ENCODE results near the gene SORBS1. TPM values are rescaled to one million over a fixed set of nuclear protein-coding genes. Genes with fewer than 3 reads are reported as not detected.

Gene SORBS1
- total and polyA plus RNA-seq, 9 of the 15 experiments (the other 6 are each of a cell fraction or from before 2014, with no cell fraction given): 2.0 to 13.3 (median 6.5) TPM

GRCh38 chr10:95504246-95504691, 56.9 kb downstream of the SORBS1 start (continued):
- TF ChIP-seq XRCC3 (IDR thresholded peaks at IDR 0.05) (no peak), SMARCA5 (IDR thresholded peaks at IDR 0.05) (no peak), MLLT1 (IDR thresholded peaks at IDR 0.05) (no peak), SRSF9 (IDR thresholded peaks at IDR 0.05; ENCODE audit: borderline replicate concordance, low read depth, low read length) (no peak), LEF1 (IDR thresholded peaks at IDR 0.05) (no peak), HNRNPK (IDR thresholded peaks at IDR 0.05; ENCODE audit: low read depth, low read length, poor library complexity, severe bottlenecking) (no peak), TAL1 (IDR thresholded peaks at IDR 0.05) (peak; percentile 66), BMI1 (IDR thresholded peaks at IDR 0.05; ENCODE audit: low read length) (no peak), NCOR1 (IDR thresholded peaks at IDR 0.05) (peak; percentile 20; the same call in 1 of the 2 replicates), DPF2 (IDR thresholded peaks at IDR 0.05) (peak; percentile 66), POLR3G (IDR thresholded peaks at IDR 0.05; ENCODE audit: extremely low read depth, insufficient read length, insufficient replicate concordance) (no peak), GATA2 (CRISPR knock-in tag; IDR thresholded peaks at IDR 0.05) (peak; percentile 36; the same call in 1 of the 2 replicates), TCF3 (CRISPR knock-in tag; IDR thresholded peaks at IDR 0.05) (peak; percentile 64), RBM15 (IDR thresholded peaks at IDR 0.05; ENCODE audit: insufficient read depth, low read length) (no peak), THRAP3 (IDR thresholded peaks at IDR 0.05; ENCODE audit: borderline replicate concordance) (no peak), ZEB2 (IDR thresholded peaks at IDR 0.05) (peak; percentile 60; the same call in 1 of the 2 replicates), MYC (IDR thresholded peaks at IDR 0.05; ENCODE audit: low read depth, low read length) (no peak), MYC (CRISPR knock-in tag; IDR thresholded peaks at IDR 0.05; ENCODE audit: borderline replicate concordance, low read depth) (no peak)
- TF ChIP-seq, protein P1, sequence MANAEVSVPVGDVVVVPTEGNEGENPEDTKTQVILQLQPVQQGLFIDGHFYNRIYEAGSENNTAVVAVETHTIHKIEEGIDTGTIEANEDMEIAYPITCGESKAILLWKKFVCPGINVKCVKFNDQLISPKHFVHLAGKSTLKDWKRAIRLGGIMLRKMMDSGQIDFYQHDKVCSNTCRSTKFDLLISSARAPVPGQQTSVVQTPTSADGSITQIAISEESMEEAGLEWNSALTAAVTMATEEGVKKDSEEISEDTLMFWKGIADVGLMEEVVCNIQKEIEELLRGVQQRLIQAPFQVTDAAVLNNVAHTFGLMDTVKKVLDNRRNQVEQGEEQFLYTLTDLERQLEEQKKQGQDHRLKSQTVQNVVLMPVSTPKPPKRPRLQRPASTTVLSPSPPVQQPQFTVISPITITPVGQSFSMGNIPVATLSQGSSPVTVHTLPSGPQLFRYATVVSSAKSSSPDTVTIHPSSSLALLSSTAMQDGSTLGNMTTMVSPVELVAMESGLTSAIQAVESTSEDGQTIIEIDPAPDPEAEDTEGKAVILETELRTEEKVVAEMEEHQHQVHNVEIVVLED (CRISPR knock-in tag; IDR thresholded peaks at IDR 0.05): no peak
